ENCODE measurements around the gene HDAC4. TPM values are rescaled to one million over a fixed set of nuclear protein-coding genes. Genes with fewer than 3 reads are reported as not detected.

Gene HDAC4
- total RNA-seq, 8 experiments from 2014 or later = 12.2 to 55.7 (median 18.1) TPM

DNA sequence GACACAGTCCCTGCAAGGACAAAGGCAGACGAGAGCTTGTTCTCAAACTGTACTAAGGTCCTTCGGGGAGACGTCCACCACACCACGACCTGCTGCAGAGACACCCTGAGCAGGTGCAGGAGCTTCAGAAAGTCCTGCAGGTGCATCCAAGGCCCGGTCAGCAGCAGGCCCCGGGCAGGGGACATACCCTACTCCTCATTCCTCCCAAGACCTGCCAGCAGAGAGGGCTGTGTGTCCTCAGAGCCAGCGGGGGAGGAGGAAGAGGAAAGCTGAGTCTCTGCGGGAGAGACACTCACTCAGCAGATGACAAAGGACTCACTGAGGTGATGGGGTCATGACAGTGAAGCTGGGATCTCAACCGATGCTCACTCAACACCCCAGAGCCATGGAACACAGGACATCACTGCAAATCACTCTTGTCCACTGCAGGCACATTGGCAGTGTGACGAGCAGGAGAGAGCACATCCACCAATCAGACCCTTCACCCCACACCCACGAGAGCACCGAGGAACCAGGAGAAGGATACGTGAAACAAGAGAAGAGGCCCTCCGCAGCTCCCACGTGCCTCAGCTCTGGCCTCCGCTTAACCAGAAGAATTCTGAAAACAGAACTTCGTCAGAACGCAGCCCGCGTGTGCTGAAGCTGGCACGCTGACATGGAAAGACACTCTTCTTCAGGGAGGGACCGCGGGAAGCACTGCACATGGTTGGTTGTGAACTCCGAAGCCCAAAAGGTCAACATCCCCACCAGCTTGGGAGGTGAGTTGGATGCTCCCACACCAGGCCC, 9.3 kb downstream of the HDAC4 start:
- Histone ChIP-seq H3K4me3 (no peak overlapping the region), H3K27ac (peak overlapping the region in 1 of 2 donors; percentile 11), H3K4me1 (replicated peaks in 1 of 2) (peaks cover 20 to 27% of the 10 kb centered on the region in 2 donors)
- WGBS, 10 experiments = 60 to 100% (median 92%) methylated on average over 2 to 16 of the region's 24 CpGs; no CpG with 5 or more reads in 5 of the 10 experiments
- peak in 5 of 8 experiments; percentile 22 to 46 (median 31) for ATAC-seq (replicated peaks in 6 of 8)
- in situ Hi-C loops (cut with MboI; ENCODE audit: low pct_unique_long_range_greater_than_20kb in 2 of 9, low sequenced_read_pairs in 9 of 9, unreplicated experiment in 9 of 9) = no loop called here

DNA sequence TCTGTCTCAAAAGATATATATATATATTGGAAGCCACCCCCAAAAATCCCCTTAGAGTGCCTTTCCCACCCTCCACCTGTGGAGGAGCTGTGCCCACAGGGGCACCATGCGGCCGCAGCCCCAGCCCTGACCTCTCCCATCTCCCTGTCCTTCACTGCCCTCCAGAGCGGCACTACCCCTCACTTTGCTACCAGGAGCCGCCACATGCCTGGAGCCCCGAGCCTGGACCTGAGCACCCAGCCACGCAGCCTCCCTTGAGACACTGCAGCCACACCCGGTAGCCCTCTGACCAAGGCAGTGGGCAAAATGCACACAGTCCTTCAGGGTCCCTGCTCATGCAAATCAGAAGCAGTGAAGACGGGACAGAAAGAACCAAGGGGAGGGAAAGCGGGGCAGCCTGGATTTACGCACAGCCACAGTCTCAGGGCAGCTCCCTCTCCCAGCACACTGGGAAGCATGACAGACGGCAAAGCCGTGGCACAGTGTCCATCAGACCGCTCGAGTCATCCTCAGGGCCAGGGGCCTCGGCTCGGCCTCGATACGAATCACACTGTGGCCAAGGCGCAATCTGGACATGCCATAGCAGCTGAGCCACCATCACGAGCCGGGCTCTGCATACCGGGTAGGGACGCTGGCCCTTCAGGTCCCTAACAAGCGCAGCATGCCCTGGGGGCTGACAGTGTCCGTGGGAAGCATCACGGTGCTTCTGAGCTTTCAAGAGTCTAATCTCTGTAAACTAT, 10.1 kb downstream of the HDAC4 start:
- H3K4me1 ChIP-seq (replicated peaks in 1 of 2) = peaks cover 20 to 27% of the 10 kb centered on the region in 2 donors
- no peak for ATAC-seq (replicated peaks in 6 of 8)
- in situ Hi-C loops (cut with MboI; ENCODE audit: low pct_unique_long_range_greater_than_20kb in 2 of 9, low sequenced_read_pairs in 9 of 9, unreplicated experiment in 9 of 9) = no loop called here
- H3K4me3 ChIP-seq = no peak overlapping the region
- no peak overlapping the region for H3K27ac ChIP-seq
- 80 to 100% (median 90%) methylated on average over 1 to 16 of the region's 26 CpGs; no CpG with 5 or more reads in 5 of the 10 experiments for WGBS, 10 experiments

DNA sequence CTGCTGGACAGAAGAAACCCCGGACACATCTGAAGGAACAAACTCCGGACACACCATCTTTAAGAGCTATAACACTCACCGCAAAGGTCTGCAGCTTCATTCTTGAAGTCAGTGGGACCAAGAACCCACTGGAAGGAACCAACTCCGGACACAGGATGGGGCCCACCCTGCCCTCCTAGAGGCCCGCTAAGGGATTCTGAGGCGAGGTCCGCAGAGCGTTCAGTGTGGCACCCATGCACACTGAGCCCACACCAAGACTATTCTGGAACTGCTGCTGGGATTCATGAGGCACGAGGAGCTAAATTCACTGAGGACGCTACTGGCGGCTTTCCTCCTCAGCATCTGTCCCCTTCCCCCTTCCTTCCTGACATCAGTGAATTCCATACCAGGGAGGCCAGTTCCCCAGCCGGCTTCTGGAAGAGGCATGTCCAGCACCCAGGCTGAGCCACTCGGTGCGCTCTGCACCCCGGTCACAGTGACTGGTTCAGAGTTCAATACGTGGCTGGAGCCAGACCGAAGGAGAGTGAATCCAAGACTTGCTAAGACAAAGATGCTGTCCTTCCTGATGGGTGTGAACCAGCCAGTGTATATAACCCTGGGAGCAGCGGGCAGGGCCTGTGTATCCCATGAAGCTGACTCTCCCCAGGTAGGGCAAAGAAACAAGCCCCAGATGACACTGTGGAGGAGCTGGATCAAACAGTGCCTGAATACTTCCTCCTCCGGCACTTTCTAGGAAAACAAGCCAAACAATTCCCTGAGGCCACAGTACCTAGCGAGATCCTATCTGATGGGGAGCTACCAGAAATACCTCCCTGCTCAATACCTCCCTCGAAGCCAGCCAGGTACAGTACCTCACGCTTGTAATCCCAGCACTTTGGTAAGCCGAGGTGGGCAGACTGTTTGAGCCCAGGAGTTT, 11.1 kb downstream of the HDAC4 start:
- WGBS, 10 experiments = 75 to 100% (median 97%) methylated on average over 1 to 17 of the region's 23 CpGs; no CpG with 5 or more reads in 2 of the 10 experiments
- no peak overlapping the region for H3K27ac ChIP-seq
- in situ Hi-C loops (cut with MboI; ENCODE audit: low pct_unique_long_range_greater_than_20kb in 2 of 9, low sequenced_read_pairs in 9 of 9, unreplicated experiment in 9 of 9) = no loop called here
- ATAC-seq (replicated peaks in 6 of 8) = no peak
- H3K4me1 ChIP-seq (replicated peaks in 1 of 2) = peaks cover 25 to 27% of the 10 kb centered on the region in 2 donors
- H3K4me3 ChIP-seq = no peak overlapping the region

DNA sequence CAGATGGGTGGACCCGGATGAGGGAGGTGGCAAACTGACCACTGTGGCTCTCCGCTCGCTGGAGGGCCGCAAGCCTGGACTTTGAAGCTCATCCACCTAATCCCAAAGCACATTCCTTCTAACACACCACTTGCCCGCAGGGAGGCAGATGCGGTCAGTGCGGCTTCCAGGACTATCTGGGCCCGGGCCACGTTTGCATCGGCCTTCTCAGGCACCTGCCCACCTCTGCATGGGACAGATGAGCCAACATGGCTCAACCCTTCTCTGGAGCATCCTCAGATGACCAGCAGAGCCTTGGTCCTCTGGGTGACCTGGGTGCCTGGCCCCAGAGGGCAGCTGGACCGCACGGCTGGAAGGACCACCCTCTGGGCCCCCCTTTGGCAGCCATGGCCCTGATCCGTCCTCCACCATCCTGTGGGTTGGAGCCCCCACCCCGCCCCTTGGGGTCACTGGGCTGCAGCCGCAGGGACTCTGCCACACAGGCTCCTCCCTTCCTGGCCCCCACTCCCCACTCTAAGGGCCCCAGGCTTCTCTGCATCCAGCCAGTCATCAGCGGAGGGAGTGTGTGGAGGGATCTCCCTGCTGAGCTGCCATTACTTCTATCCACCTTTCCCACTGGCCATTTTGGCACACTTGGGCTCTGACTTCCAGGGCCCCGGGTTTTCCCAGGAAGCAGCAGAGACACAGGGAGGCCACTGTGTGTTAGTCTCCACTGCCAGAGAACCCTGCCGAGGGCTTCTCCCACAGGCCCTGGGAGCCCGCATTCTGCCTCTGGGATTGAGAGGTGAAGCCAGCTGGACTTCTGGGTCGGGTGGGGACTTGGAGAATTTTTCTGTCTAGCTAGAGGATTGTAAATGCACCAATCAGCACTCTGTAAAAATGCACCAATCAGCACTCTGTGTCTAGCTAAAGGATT, 12.3 kb downstream of the HDAC4 start:
- H3K27ac ChIP-seq = no peak overlapping the region
- WGBS, 10 experiments = 71 to 100% (median 96%) methylated on average over 1 to 4 of the region's 20 CpGs; no CpG with 5 or more reads in 5 of the 10 experiments
- in situ Hi-C loops (cut with MboI; ENCODE audit: low pct_unique_long_range_greater_than_20kb in 2 of 9, low sequenced_read_pairs in 9 of 9, unreplicated experiment in 9 of 9) = no loop called here
- no peak for ATAC-seq (replicated peaks in 6 of 8)
- peaks cover 15 to 20% of the 10 kb centered on the region in 2 donors for H3K4me1 ChIP-seq (replicated peaks in 1 of 2)
- no peak overlapping the region for H3K4me3 ChIP-seq

- WGBS, 10 experiments = 67 to 100% (median 98%) methylated on average over 1 to 11 of the region's 17 CpGs; no CpG with 5 or more reads in 6 of the 10 experiments
- no peak overlapping the region for H3K4me3 ChIP-seq
- in situ Hi-C loops (cut with MboI; ENCODE audit: low pct_unique_long_range_greater_than_20kb in 2 of 9, low sequenced_read_pairs in 9 of 9, unreplicated experiment in 9 of 9) = no loop called here
- no peak overlapping the region for H3K27ac ChIP-seq
- peaks cover 16 to 21% of the 10 kb centered on the region in 2 donors for H3K4me1 ChIP-seq (replicated peaks in 1 of 2)
- ATAC-seq (replicated peaks in 6 of 8) = no peak
Measured at GRCh38 chr2:239387811-239388210, 13.0 kb downstream of the HDAC4 start.

DNA sequence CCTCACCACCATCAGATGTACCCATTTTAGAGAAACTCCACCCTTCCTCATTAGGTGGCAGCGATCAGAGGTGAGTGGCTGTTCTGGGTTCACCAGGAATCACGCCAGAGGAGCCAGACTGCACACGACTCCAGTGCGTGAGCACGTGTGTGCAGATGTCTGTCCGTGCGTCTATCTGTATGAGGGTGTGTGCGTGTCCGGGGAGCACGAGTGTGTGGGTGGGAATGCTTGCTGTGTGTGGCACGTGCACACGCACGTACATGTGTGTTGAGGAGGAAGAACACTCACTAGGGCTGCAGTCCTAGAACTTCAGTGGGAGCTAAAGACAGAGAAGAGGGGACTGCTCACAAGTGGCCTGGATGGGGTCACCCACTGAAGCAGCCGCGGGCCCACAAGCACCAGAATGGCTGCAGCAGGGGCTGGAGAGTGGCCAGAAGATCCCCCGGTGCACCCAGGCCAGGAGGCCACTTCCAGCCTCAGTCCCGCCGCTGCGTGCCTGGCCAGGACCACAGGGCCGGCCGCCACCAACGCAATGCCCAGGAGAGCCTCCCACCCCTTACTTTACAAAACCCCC, 13.9 kb downstream of the HDAC4 start:
- WGBS, 10 experiments = 95 to 100% (median 100%) methylated on average over 1 to 5 of the region's 22 CpGs; no CpG with 5 or more reads in 6 of the 10 experiments
- Histone ChIP-seq H3K4me1 (replicated peaks in 1 of 2) (peaks cover 24 to 28% of the 10 kb centered on the region in 2 donors), H3K27ac (no peak overlapping the region), H3K4me3 (no peak overlapping the region)
- in situ Hi-C loops (cut with MboI; ENCODE audit: low pct_unique_long_range_greater_than_20kb in 2 of 9, low sequenced_read_pairs in 9 of 9, unreplicated experiment in 9 of 9) = no loop called here
- ATAC-seq (replicated peaks in 6 of 8) = no peak

GRCh38 chr2:239386001-239386670, 14.7 kb downstream of the HDAC4 start:
- in situ Hi-C loops (cut with MboI; ENCODE audit: low pct_unique_long_range_greater_than_20kb in 2 of 9, low sequenced_read_pairs in 9 of 9, unreplicated experiment in 9 of 9) = no loop called here
- H3K4me1 ChIP-seq (replicated peaks in 1 of 2) = peaks cover 24 to 28% of the 10 kb centered on the region in 2 donors
- no peak overlapping the region for H3K27ac ChIP-seq
- WGBS, 10 experiments = 80 to 100% (median 91%) methylated on average over 1 to 11 of the region's 20 CpGs; no CpG with 5 or more reads in 5 of the 10 experiments
- no peak overlapping the region for H3K4me3 ChIP-seq
- ATAC-seq (replicated peaks in 6 of 8) = no peak

DNA sequence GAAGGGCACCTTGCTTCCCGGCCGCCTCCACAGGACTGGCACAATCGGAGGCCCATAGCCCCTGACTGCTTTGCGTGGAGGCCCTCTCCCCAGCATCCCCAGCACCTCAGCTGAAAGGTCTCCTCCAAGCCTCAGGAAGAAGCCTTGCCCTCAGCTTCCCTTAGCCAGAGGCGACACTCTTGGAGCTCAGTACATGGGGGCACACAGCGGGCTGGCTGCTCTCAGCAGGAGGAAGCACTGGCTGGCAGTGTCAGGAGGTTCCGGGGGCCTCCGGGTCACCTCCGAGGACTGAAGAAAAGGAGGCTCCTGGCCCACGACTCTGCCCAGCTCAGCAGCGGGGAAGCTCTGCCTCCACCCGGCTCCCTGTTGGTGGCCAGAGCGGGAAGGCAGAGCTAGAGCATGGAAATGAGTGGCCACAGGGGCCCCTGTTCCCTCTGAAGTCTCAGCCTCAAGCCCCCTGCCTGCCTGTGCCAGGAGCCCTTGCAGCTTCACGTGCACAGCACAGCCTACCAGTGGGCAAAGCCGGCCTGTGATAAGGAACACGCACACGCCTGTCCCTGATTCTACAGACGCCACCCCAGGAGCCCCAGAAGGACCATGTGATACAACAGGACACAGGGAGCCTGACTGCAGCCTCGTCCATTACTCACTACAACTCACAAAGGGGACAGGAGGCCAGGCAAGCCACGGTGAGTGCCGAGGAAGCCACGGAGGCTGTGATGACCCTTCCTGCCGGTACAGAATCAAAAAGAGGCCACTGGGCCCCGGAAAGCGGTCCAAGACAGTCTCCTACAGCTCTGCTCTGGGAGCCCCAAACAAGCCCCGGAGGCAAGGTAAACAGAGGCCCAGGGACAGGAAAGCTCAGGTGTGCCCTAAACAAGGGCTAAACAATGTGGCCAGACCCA, 15.5 kb downstream of the HDAC4 start:
- in situ Hi-C loops (cut with MboI; ENCODE audit: low pct_unique_long_range_greater_than_20kb in 2 of 9, low sequenced_read_pairs in 9 of 9, unreplicated experiment in 9 of 9) = no loop called here
- Histone ChIP-seq H3K4me1 (replicated peaks in 1 of 2) (peaks cover 30 to 34% of the 10 kb centered on the region in 2 donors), H3K4me3 (no peak overlapping the region), H3K27ac (no peak overlapping the region)
- ATAC-seq (replicated peaks in 6 of 8) = no peak
- WGBS, 10 experiments = 81 to 100% (median 88%) methylated on average over 1 to 7 of the region's 26 CpGs; no CpG with 5 or more reads in 5 of the 10 experiments

DNA sequence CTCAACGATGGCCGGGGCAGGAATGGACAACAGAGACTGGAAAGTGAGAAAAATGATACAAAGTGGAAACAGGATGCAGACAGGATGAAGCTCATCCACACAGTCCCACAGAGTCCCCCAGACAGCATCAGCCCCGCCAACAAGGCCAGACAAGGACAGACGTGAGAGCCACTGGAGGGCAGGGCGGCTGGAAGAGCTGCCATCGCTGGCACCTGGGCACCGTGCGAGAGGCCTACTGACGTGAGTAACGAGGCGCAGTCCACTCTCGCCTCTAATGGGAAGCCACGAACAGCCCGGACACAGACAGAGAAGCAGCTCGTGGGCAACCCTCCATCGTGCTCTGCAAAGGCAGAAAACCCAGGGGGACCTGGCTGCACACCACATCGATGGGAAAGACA, 17.1 kb downstream of the HDAC4 start:
- Histone ChIP-seq H3K4me3 (no peak overlapping the region), H3K4me1 (replicated peaks in 1 of 2) (peaks cover 36 to 39% of the 10 kb centered on the region in 2 donors), H3K27ac (no peak overlapping the region)
- ATAC-seq (replicated peaks in 6 of 8) = no peak
- in situ Hi-C loops (cut with MboI; ENCODE audit: low pct_unique_long_range_greater_than_20kb in 2 of 9, low sequenced_read_pairs in 9 of 9, unreplicated experiment in 9 of 9) = no loop called here
- 83 to 100% (median 92%) methylated on average over 1 to 7 of the region's 17 CpGs; no CpG with 5 or more reads in 5 of the 10 experiments for WGBS, 10 experiments

DNA sequence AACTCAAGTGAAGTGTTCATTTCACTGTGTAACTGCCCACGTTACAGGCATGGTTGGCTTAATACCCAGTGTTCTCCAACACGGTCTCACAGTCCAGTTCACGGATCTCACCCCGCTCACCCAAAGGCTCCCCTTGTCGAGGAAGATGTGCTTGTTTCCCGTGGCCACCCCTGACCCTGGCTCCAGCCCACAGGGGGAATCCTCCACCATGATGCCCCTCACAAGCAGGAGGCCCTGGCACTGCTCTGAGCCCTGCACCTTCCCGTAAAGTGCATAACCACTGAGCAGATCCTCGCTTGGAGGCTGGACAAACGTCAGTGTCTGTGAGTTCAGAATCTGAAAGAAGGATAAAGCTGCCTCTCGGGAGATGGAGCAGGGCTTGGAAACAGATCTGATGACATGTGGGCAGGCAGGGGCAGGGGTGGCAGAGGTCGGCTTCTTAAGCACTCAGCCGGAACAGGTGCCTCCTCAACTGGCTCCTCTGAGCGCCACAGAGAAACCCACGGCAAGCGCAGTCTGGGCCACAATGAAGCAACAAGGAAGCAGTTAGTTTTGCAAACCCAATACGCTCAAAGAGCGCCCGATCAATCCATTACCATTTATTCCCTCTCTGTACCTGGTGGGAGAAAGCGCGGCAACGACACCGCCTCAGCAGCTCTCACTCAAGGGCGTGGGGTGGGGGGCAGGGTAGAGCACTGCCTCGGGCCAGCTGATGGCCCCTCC, 17.6 kb downstream of the HDAC4 start:
- Histone ChIP-seq H3K4me1 (replicated peaks in 1 of 2) (peaks cover 36 to 39% of the 10 kb centered on the region in 2 donors), H3K27ac (peak overlapping the region; percentile 23 to 34), H3K4me3 (no peak overlapping the region)
- WGBS, 10 experiments = 87 to 100% (median 93%) methylated on average over 1 to 12 of the region's 24 CpGs; no CpG with 5 or more reads in 2 of the 10 experiments
- in situ Hi-C loops (cut with MboI; ENCODE audit: low pct_unique_long_range_greater_than_20kb in 2 of 9, low sequenced_read_pairs in 9 of 9, unreplicated experiment in 9 of 9) = no loop called here
- no peak for ATAC-seq (replicated peaks in 6 of 8)

Measured in motor neuron (in vitro differentiated cells).